ENCODE measurements around the gene FDX2. TPM values are rescaled to one million over a fixed set of nuclear protein-coding genes. Genes with fewer than 3 reads are reported as not detected.
"Not testable (repeated sequence)": the region's sequence is repeated elsewhere in the genome, so short reads cannot be mapped to it uniquely, and the experiment has no call there.

FDX2 gene
- total RNA-seq, 1 donor, result 15.1 TPM

- H3K4me3 ChIP-seq (ENCODE audit: low read depth, low read length), result no peak overlapping the region
- TF ChIP-seq CTCF (IDR thresholded peaks at IDR 0.05; ENCODE audit: insufficient read depth, low read length), result no peak
- no peak for DNase-seq (ENCODE audit: low read depth)
These were observed 32.3 kb downstream of the FDX2 start for GRCh38 chr19:10283301-10284064.

- not testable (repeated sequence) for H3K4me3 ChIP-seq (ENCODE audit: low read depth, low read length); DNase-seq (ENCODE audit: low read depth)
These were observed 33.8 kb downstream of the FDX2 start for GRCh38 chr19:10282043-10282442.

GRCh38 chr19:10279737-10280442 is 35.9 kb downstream of the FDX2 start:
- H3K4me3 ChIP-seq (ENCODE audit: low read depth, low read length), result no peak overlapping the region
- TF ChIP-seq CTCF (IDR thresholded peaks at IDR 0.05; ENCODE audit: insufficient read depth, low read length), result no peak
- no peak for DNase-seq (ENCODE audit: low read depth)

GRCh38 chr19:10278935-10279334 is 36.9 kb downstream of the FDX2 start:
- no peak for DNase-seq (ENCODE audit: low read depth)
- no peak for TF ChIP-seq CTCF (IDR thresholded peaks at IDR 0.05; ENCODE audit: insufficient read depth, low read length)
- no peak overlapping the region for H3K4me3 ChIP-seq (ENCODE audit: low read depth, low read length)

- no peak overlapping the region for H3K4me3 ChIP-seq (ENCODE audit: low read depth, low read length)
- TF ChIP-seq CTCF (IDR thresholded peaks at IDR 0.05; ENCODE audit: insufficient read depth, low read length), result no peak
These were observed 37.8 kb downstream of the FDX2 start for GRCh38 chr19:10277795-10278589.

GRCh38 chr19:10274589-10274988 is 41.2 kb downstream of the FDX2 start:
- DNase-seq (ENCODE audit: low read depth), result no peak
- H3K4me3 ChIP-seq (ENCODE audit: low read depth, low read length), result no peak overlapping the region
- no peak for TF ChIP-seq CTCF (IDR thresholded peaks at IDR 0.05; ENCODE audit: insufficient read depth, low read length)

More at GRCh38 chr19:10277795-10278589, 37.8 kb downstream of the FDX2 start:
- DNase-seq (ENCODE audit: low read depth), result no peak
